IMR-90 (cell line): ENCODE data around the gene RASSF6. TPM values are rescaled to one million over a fixed set of nuclear protein-coding genes. Genes with fewer than 3 reads are reported as not detected.
"Not testable (repeated sequence)": the region's sequence is repeated elsewhere in the genome, so short reads cannot be mapped to it uniquely, and the experiment has no call there.

Experiments used
- ATAC-seq: fragments of 200-7000 bp; cut with Tn5 transposase; 2 replicates; pipeline ENCODE4 v1.9.1; 2020; ENCODE audit warnings: low read depth, mild to moderate bottlenecking, moderate library complexity
- BruUV-seq: library from RNA; stranded (reverse); fragments of 400-500 nt; replicated peaks from 2 replicates; lab custom pipeline; 2021; lab: Mats Ljungman, UMichigan
- CTCF ChIA-PET: fragments of 300-600 bp; formaldehyde crosslinking; extraction: SDS; loops from one replicate; lab custom pipeline; 2021; ENCODE audit warnings: antibody characterized with exemption; lab: Yijun Ruan, JAX
- POLR2A ChIA-PET: fragments of 300-600 bp; sonication (Branson Sonifier 250); formaldehyde crosslinking; loops from one replicate; lab custom pipeline; 2022; ENCODE audit warnings: antibody characterized with exemption; ENCODE audit not compliant: unreplicated experiment; lab: Charles Lee
- DNase-seq: peaks from one replicate; pipeline ENCODE4 v3.0.0; 2013
- H2AFZ ChIP-seq: replicated peaks from 2 replicates; pipeline ENCODE3; 2013; ENCODE audit warnings: low read length, mild to moderate bottlenecking; ENCODE audit not compliant: poor library complexity
- H2AK5ac ChIP-seq: 2 replicates; pipeline ENCODE4 v1.6.1; 2013; ENCODE audit warnings: low read depth, low read length, inconsistent platforms
- H2AK9ac ChIP-seq: replicated peaks from 2 replicates; pipeline ENCODE3; 2013; ENCODE audit warnings: mild to moderate bottlenecking, low read depth, low read length, moderate library complexity; ENCODE audit not compliant: poor library complexity
- H2BK120ac ChIP-seq: 2 replicates; pipeline ENCODE4 v1.6.1; 2013; ENCODE audit warnings: low read depth, low read length, inconsistent platforms
- H2BK15ac ChIP-seq: 3 replicates; pipeline ENCODE4 v1.6.1; 2013; ENCODE audit warnings: low read depth, low read length, inconsistent platforms
- H2BK20ac ChIP-seq: 2 replicates; pipeline ENCODE4 v1.6.1; 2013; ENCODE audit warnings: low read depth, mild to moderate bottlenecking, inconsistent platforms, low read length, moderate library complexity
- H2BK5ac ChIP-seq: 2 replicates; pipeline ENCODE4 v1.6.1; 2013; ENCODE audit warnings: mild to moderate bottlenecking, low read depth, low read length, inconsistent platforms; ENCODE audit not compliant: poor library complexity, severe bottlenecking
- H3K14ac ChIP-seq: replicated peaks from 2 replicates; pipeline ENCODE4 v1.6.1; 2013; ENCODE audit warnings: low read depth, low read length, inconsistent platforms
- H3K18ac ChIP-seq: 2 replicates; pipeline ENCODE4 v1.6.1; 2013; ENCODE audit warnings: low read depth, low read length, control low read depth
- H3K23ac ChIP-seq: 2 replicates; pipeline ENCODE4 v1.6.1; 2013; ENCODE audit warnings: low read depth, low read length, inconsistent platforms
- H3K27ac ChIP-seq: 2 replicates; pipeline ENCODE4 v1.5.1; 2013; ENCODE audit warnings: mild to moderate bottlenecking, control low read depth, low read length; ENCODE audit not compliant: insufficient read depth
- H3K27me3 ChIP-seq: 2 replicates; pipeline ENCODE4 v1.6.1; 2013; ENCODE audit warnings: low read length; ENCODE audit not compliant: control insufficient read depth, insufficient read depth
- H3K36me3 ChIP-seq: 2 replicates; pipeline ENCODE4 v1.6.1; 2013; ENCODE audit warnings: low read length, mixed read lengths; ENCODE audit not compliant: control insufficient read depth, insufficient read depth
- H3K4ac ChIP-seq: 2 replicates; pipeline ENCODE4 v1.6.1; 2013; ENCODE audit warnings: low read depth, low read length, inconsistent platforms
- H3K4me1 ChIP-seq: 2 replicates; pipeline ENCODE4 v1.6.1; 2013; ENCODE audit warnings: low read length, mixed read lengths; ENCODE audit not compliant: control insufficient read depth, insufficient read depth
- H3K4me2 ChIP-seq: 2 replicates; pipeline ENCODE4 v1.6.1; 2013; ENCODE audit warnings: low read depth, mild to moderate bottlenecking, control low read depth, low read length, moderate library complexity
- H3K4me3 ChIP-seq: 2 replicates; pipeline ENCODE4 v1.5.1; 2013; ENCODE audit warnings: low read depth, mild to moderate bottlenecking, control low read depth, low read length, moderate library complexity; ENCODE audit not compliant: insufficient read depth
- H3K56ac ChIP-seq: 2 replicates; pipeline ENCODE4 v1.6.1; 2013; ENCODE audit warnings: low read length, inconsistent platforms; ENCODE audit not compliant: insufficient read depth; ENCODE audit errors: extremely low read depth
- H3K79me1 ChIP-seq, 2 experiments: 2 replicates each; pipeline ENCODE4 v1.6.1; 2013; ENCODE audit warnings: low read length in 2 of 2, inconsistent platforms in 1 of 2, low read depth in 1 of 2
- H3K9ac ChIP-seq: 2 replicates; pipeline ENCODE4 v1.6.1; 2013; ENCODE audit warnings: low read depth, low read length, control low read depth
- H3K9me1 ChIP-seq: 2 replicates; pipeline ENCODE4 v1.6.1; 2013; ENCODE audit warnings: low read length, inconsistent platforms; ENCODE audit not compliant: insufficient read depth
- H3K9me3 ChIP-seq: 2 replicates; pipeline ENCODE4 v1.6.1; 2013; ENCODE audit warnings: low read length; ENCODE audit not compliant: control insufficient read depth, insufficient read depth
- H4K20me1 ChIP-seq: 2 replicates; pipeline ENCODE4 v1.6.1; 2013; ENCODE audit warnings: low read length, inconsistent platforms; ENCODE audit not compliant: insufficient read depth
- H4K5ac ChIP-seq: 2 replicates; pipeline ENCODE4 v1.6.1; 2013; ENCODE audit warnings: mild to moderate bottlenecking, low read depth, low read length, control low read depth
- H4K8ac ChIP-seq, 2 experiments: 2 replicates each; pipeline ENCODE4 v1.6.1; 2013; ENCODE audit warnings: low read depth in 2 of 2, low read length in 2 of 2, control low read depth in 1 of 2, inconsistent platforms in 1 of 2
- H4K91ac ChIP-seq: 2 replicates; pipeline ENCODE4 v1.6.1; 2013; ENCODE audit warnings: low read depth, low read length, inconsistent platforms; ENCODE audit not compliant: insufficient read depth
- WGBS, 2 experiments: methylation state at CpG; one replicate each; pipeline versions ENCODE4 v1.1.5 to v1.1.7; 2013; ENCODE audit warnings: missing lambda C conversion rate in 2 of 2; ENCODE audit not compliant: insufficient read length in 1 of 2; ENCODE audit errors: extremely low coverage in 2 of 2; 5-methylcytosine and 5-hydroxymethylcytosine counted together
- dilution Hi-C: fragments of 300-500 bp; cut with HindIII; formaldehyde crosslinking; loops from one replicate; pipeline ENCODE4 v1.14.3; 2018; ENCODE audit warnings: low sequenced_read_pairs; ENCODE audit not compliant: unreplicated experiment
- in situ Hi-C: fragments of 300-500 bp; cut with MboI; formaldehyde crosslinking; loops from 3 replicates; pipeline ENCODE4 v1.14.3; 2019; ENCODE audit warnings: low sequenced_read_pairs, inconsistent platforms, mixed read lengths
- intact Hi-C: fragments of 100-400 bp; cut with micrococcal nuclease; formaldehyde crosslinking; loops from 2 replicates; pipeline ENCODE4 v1.10.0; 2022
- polyA plus RNA-seq, 3 experiments: library from polyadenylated mRNA; depleted of rRNA; stranded (reverse); fragments of >200 nt; gene quantifications; 2 replicates each; pipeline ENCODE4 v1.2.3, GENCODE V29; 2012; ENCODE audit warnings: low replicate concordance in 1 of 3
- total RNA-seq: library from RNA; depleted of rRNA; stranded (reverse); fragments of >200 nt; gene quantifications from 2 replicates; pipeline ENCODE4 v1.2.3, GENCODE V29; 2012

Gene RASSF6
- total and polyA plus RNA-seq, 2 of the 4 experiments (the other 2 are of a cell fraction) = not detected

GRCh38 chr4:73665924-73666323, 45.7 kb upstream of the RASSF6 start:
- H4K20me1 ChIP-seq, H4K91ac ChIP-seq, H2BK15ac ChIP-seq, H3K36me3 ChIP-seq, dilution Hi-C loops, H2AK9ac ChIP-seq, BruUV-seq, H3K4me2 ChIP-seq, H3K9ac ChIP-seq, H2BK5ac ChIP-seq, DNase-seq, ATAC-seq, H3K79me1 ChIP-seq, H3K23ac ChIP-seq, H3K4me1 ChIP-seq, intact Hi-C loops, H3K9me1 ChIP-seq, H3K27ac ChIP-seq, H3K56ac ChIP-seq, H3K14ac ChIP-seq, H2AK5ac ChIP-seq, POLR2A ChIA-PET, H4K8ac ChIP-seq, H4K5ac ChIP-seq, H3K27me3 ChIP-seq, H2BK120ac ChIP-seq, H3K18ac ChIP-seq, H2BK20ac ChIP-seq, CTCF ChIA-PET, H3K4ac ChIP-seq, H3K4me3 ChIP-seq, H2AFZ ChIP-seq, H3K9me3 ChIP-seq: not testable (repeated sequence)
- in situ Hi-C loops = loop anchor here (10.0 to 25.0 kb wide), 3 partner anchors 369 to 646 kb away; partner anchors contain the start of genes CXCL3 and EPGN
- whole genome bisulfite sequencing, 2 experiments = no CpG with 5 or more reads among the region's 7 CpGs
